Thoracic aorta (tissue), 2 donors: Measurements from ENCODE around the gene NBPF1. TPM values are rescaled to one million over a fixed set of nuclear protein-coding genes. Genes with fewer than 3 reads are reported as not detected.
"Not testable (repeated sequence)": the region's sequence is repeated elsewhere in the genome, so short reads cannot be mapped to it uniquely, and the experiment has no call there.

ENCODE experiments used
- ATAC-seq: fragments of 150-250 bp; one replicate; pipeline ENCODE4 v1.8.0; 2017; ENCODE audit warnings: low read depth; ENCODE audit not compliant: insufficient number of reproducible peaks, low FRiP score
- DNase-seq: peaks from one replicate; pipeline ENCODE4 v3.0.0-alpha.2; 2020; ENCODE audit warnings: low spot score
- H3K27ac ChIP-seq, 2 donors: fragments of 200-600 bp; sonication (generic); 1 replicate in 1 of 2; 2 replicates in 1 of 2; pipeline ENCODE4 v1.5.1; 2016; ENCODE audit warnings: mild to moderate bottlenecking in 2 of 2, moderate library complexity in 2 of 2
- H3K27me3 ChIP-seq: fragments of 200-600 bp; sonication (generic); replicated peaks from 2 replicates; pipeline ENCODE4 v1.6.0; 2016; ENCODE audit warnings: mild to moderate bottlenecking; ENCODE audit not compliant: insufficient read depth
- H3K36me3 ChIP-seq: fragments of 200-600 bp; sonication (generic); one replicate; pipeline ENCODE4 v1.5.1; 2016
- H3K4me1 ChIP-seq, 2 donors: fragments of 200-600 bp; sonication (generic); 1 replicate in 1 of 2; 2 replicates in 1 of 2; pipeline versions ENCODE4 v1.5.1 to v1.6.0; 2016; ENCODE audit warnings: low read depth in 2 of 2, mild to moderate bottlenecking in 1 of 2; ENCODE audit not compliant: control insufficient read depth in 1 of 2
- H3K4me3 ChIP-seq: fragments of 200-600 bp; sonication (generic); 2 replicates; pipeline ENCODE4 v1.5.1; 2016; ENCODE audit warnings: mild to moderate bottlenecking
- H3K9me3 ChIP-seq: fragments of 200-600 bp; sonication (generic); 2 replicates; pipeline ENCODE4 v1.5.1; 2016
- total RNA-seq, 2 donors: library from RNA; depleted of rRNA; stranded (reverse); fragments of >200 nt; gene quantifications; one replicate each; pipeline versions ENCODE4 v1.1.0 to v1.2.3, GENCODE V29; 2016

NBPF1 gene
- total RNA-seq, 2 donors from 2014 or later, result 21.0 to 63.2 TPM

- not testable (repeated sequence) for H3K4me3 ChIP-seq, ATAC-seq, H3K9me3 ChIP-seq, H3K36me3 ChIP-seq, DNase-seq, H3K27ac ChIP-seq, H3K27me3 ChIP-seq
- H3K4me1 ChIP-seq, result peaks cover 9 to 30% of the 10 kb centered on the region in 2 donors
Observed at GRCh38 chr1:16641159-16641975, 28.0 kb upstream of the NBPF1 start.

DNA sequence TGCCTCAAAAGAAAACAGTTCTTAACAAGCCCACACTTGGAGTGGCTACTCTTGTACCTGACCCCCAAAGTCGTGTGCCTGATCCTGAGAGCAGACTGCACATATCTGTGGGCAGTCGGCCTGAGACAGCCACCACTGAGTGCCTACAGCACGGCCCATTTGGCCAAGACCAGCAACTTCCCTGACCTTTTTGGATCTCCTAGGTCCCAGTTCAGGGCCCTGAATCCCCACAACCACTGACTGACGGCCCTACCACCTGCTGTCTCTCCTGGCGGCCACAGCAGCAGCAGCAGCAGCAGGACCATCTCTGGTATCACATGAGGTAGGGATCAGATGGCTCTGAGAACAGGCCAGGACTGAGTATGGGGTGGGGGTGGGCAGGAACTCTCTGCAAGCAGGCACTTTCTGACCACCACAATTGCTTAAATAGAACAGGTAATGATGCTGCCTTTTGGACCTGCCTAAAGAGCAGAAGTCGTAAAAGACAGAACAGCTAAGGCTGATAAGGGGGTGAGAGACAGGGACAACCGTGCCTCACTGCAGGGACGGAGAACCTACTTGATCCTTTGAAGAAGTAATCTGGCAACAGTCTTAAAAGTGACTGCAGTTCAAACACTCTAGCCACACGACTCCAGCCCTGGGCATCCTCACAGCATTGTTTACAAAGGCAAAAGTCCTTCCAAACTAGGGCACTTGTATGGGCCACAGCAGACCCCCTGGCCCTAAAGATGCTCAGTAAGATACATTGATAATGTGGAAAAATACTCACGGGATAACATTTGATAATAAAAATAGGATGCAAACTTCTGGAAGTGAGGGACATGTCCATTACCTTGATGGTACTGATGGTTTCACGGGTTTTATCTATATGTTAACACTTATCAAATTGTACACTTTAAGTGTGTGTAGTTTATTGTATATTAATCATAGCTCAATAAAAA is 26.0 kb upstream of the NBPF1 start:
- H3K27me3 ChIP-seq, H3K9me3 ChIP-seq, H3K27ac ChIP-seq, H3K36me3 ChIP-seq, DNase-seq, ATAC-seq, H3K4me3 ChIP-seq: not testable (repeated sequence)
- H3K4me1 ChIP-seq, result peaks cover 9 to 23% of the 10 kb centered on the region in 2 donors

DNA sequence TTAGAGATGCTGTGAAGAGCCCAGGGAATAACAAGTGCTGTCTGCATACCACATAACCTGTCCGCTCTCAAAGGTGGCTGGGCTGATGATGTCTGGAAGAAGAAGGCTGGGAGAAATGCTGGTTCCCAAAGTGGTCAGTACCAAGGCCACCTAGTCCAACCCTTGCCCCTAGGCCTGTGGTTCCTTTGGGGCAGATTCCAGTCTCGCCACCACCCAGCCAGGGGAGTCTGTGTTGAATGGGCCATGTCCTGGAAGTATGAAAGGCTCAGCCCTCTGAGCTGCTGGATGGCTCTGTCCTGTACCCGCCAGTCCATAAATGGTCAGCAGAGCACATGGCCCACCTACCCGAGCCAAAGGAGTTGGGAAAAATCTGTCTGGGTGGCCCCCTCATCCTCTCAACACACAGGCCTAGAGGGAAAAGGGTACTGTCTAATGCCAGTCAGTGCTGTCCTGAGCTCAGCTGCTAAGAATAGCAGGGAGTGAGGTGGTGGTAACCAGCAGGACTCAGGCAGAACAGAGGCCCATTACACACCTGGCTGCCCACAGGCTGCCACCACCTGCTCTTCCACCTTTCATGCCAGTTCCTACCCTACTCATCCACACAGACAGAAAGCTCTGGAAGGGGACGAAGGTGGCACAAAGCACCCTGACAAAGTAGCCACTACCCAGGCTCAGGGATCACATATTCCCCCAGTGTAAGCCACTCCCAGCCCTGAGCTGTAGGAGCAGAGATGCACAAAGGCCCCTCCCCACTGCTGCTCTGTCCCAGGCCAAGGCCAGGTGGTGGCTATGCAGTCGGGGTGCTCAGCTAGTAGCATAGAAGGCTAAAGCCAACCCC is 24.8 kb upstream of the NBPF1 start:
- H3K27ac ChIP-seq, H3K4me3 ChIP-seq, H3K36me3 ChIP-seq, DNase-seq, H3K27me3 ChIP-seq, ATAC-seq, H3K9me3 ChIP-seq: not testable (repeated sequence)
- H3K4me1 ChIP-seq, result peaks cover 4 to 13% of the 10 kb centered on the region in 2 donors

- H3K9me3 ChIP-seq, H3K4me1 ChIP-seq, H3K27ac ChIP-seq, H3K27me3 ChIP-seq, DNase-seq, H3K4me3 ChIP-seq, ATAC-seq: not testable (repeated sequence)
- H3K36me3 ChIP-seq, result peaks cover 21% of the 10 kb centered on the region
Observed at GRCh38 chr1:16636551-16637195, 23.3 kb upstream of the NBPF1 start.

DNA sequence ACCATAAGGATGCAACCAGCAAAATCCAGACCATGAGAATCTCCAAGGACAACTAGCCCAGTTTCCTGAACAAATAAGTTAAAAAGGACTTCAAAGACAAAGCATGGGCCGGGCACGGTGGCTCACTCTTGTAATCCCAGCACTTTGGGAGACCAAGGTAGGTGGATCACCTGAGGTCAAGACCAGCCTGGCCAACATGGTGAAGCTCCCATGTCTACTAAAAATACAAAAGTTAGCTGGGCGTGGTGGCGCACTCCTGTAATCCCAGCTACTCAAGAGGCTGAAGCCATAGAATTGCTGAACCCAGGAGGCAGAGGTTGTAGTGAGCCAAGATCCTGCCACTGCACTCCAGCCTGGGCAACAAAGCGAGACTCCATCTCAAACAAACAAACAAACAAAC is 22.6 kb upstream of the NBPF1 start:
- H3K27ac ChIP-seq, DNase-seq, H3K27me3 ChIP-seq, H3K4me3 ChIP-seq, H3K9me3 ChIP-seq, ATAC-seq, H3K4me1 ChIP-seq: not testable (repeated sequence)
- H3K36me3 ChIP-seq, result peaks cover 28% of the 10 kb centered on the region

DNA sequence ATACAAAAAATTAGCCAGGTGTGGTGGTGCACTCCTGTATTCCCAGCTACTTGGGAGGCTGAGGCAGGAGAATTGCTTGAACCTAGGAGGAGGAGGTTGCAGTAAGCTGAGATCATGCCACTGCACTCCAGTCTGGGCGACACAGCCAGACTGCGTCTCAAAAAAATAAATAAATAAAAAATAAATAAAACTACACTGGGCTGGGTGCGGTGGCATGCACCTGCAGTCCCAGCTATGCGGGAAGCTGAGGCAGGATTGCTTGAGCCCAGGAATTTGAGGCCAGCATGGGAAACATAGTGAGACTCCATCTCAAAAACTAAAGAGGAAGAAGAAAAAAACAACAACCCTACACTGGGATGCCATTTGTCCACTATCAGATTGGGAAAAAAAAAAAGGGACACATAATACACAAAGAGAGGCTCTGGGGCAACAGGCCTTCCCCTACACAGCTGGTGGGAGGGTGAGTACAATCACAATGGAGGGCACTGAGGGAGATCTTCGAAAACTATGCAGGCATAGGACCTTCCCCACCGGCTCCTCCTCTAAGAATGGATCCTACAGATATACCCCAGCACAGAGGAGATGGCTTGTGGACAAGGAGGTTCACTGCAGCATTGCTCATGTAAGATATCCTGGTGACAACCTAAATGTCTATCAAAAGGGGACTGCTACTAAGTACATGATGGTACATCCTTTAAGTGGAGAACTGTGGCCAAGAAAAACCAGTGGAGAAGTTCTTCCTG is 20.3 kb upstream of the NBPF1 start:
- not testable (repeated sequence) for ATAC-seq, H3K9me3 ChIP-seq

GRCh38 chr1:16632044-16632850 is 18.9 kb upstream of the NBPF1 start:
- H3K27me3 ChIP-seq, H3K9me3 ChIP-seq, ATAC-seq, H3K4me3 ChIP-seq, H3K27ac ChIP-seq, H3K4me1 ChIP-seq, DNase-seq: not testable (repeated sequence)
- peaks cover 54% of the 10 kb centered on the region for H3K36me3 ChIP-seq

More for the DNA sequence above, 20.3 kb upstream of the NBPF1 start:
- H3K4me3 ChIP-seq, DNase-seq, H3K27me3 ChIP-seq, H3K4me1 ChIP-seq, H3K27ac ChIP-seq: not testable (repeated sequence)
- H3K36me3 ChIP-seq, result peaks cover 48% of the 10 kb centered on the region
